OCI-LY7 (cell line): Measurements from ENCODE around the gene IER5. TPM values are rescaled to one million over a fixed set of nuclear protein-coding genes. Genes with fewer than 3 reads are reported as not detected.

Source experiments
- BruUV-seq: library from RNA; stranded (reverse); fragments of 400-500 nt; replicated peaks from 2 replicates; lab custom pipeline; 2021; lab: Mats Ljungman, UMichigan
- CTCF ChIA-PET: fragments of 300-600 bp; sonication (Branson Sonifier 250); formaldehyde crosslinking; loops from one replicate; lab custom pipeline; 2022; ENCODE audit warnings: antibody characterized with exemption; ENCODE audit not compliant: unreplicated experiment; lab: Charles Lee
- POLR2A ChIA-PET: fragments of 300-600 bp; sonication (Branson Sonifier 250); formaldehyde crosslinking; loops from one replicate; lab custom pipeline; 2022; ENCODE audit warnings: antibody characterized with exemption; lab: Charles Lee
- DNase-seq: peaks from one replicate; pipeline ENCODE4 v3.0.0-alpha.2; 2015; ENCODE audit warnings: low spot score
- H2AFZ ChIP-seq: fragments of 200-600 bp; sonication (generic), shearing (Covaris generic); 2 replicates; pipeline ENCODE4 v1.6.1; 2014; ENCODE audit warnings: mild to moderate bottlenecking, antibody characterized with exemption, low read length, moderate library complexity
- H3K27ac ChIP-seq: fragments of 200-600 bp; sonication (generic); 2 replicates; pipeline ENCODE4 v1.5.1; 2014; ENCODE audit warnings: mixed run types, low read depth, mild to moderate bottlenecking, moderate library complexity, low read length, inconsistent platforms; ENCODE audit not compliant: poor library complexity, severe bottlenecking
- H3K36me3 ChIP-seq: fragments of 200-600 bp; sonication (generic); 2 replicates; pipeline ENCODE4 v1.6.1; 2014; ENCODE audit warnings: mild to moderate bottlenecking, antibody characterized with exemption, low read length, moderate library complexity, mixed read lengths; ENCODE audit not compliant: insufficient read depth
- H3K4me1 ChIP-seq: fragments of 200-600 bp; sonication (generic); 2 replicates; pipeline ENCODE4 v1.5.1; 2014; ENCODE audit warnings: mild to moderate bottlenecking, low read length; ENCODE audit not compliant: insufficient read depth, poor library complexity, severe bottlenecking
- H3K4me2 ChIP-seq: fragments of 200-600 bp; sonication (generic); 2 replicates; pipeline ENCODE4 v1.6.1; 2014; ENCODE audit warnings: mild to moderate bottlenecking, low read length
- H3K4me3 ChIP-seq: fragments of 200-600 bp; sonication (generic); 2 replicates; pipeline ENCODE4 v1.5.1; 2014; ENCODE audit warnings: mild to moderate bottlenecking, low read depth, low read length; ENCODE audit not compliant: poor library complexity, severe bottlenecking
- H3K79me2 ChIP-seq: fragments of 200-600 bp; sonication (generic); 2 replicates; pipeline ENCODE4 v1.6.1; 2016; ENCODE audit warnings: low read depth, mild to moderate bottlenecking, low read length, moderate library complexity, mixed read lengths; ENCODE audit not compliant: insufficient read depth
- H3K9me2 ChIP-seq: fragments of 200-600 bp; sonication (generic); 2 replicates; pipeline ENCODE4 v1.6.1; 2016; ENCODE audit warnings: mild to moderate bottlenecking, low read length, mixed read lengths; ENCODE audit not compliant: insufficient read depth
- H3K9me3 ChIP-seq: fragments of 200-600 bp; sonication (generic); 2 replicates; pipeline ENCODE4 v1.6.1; 2014; ENCODE audit warnings: mild to moderate bottlenecking, mixed run types, low read length, mixed read lengths
- H4K20me1 ChIP-seq: fragments of 200-600 bp; sonication (generic); 2 replicates; pipeline ENCODE4 v1.6.1; 2014; ENCODE audit warnings: mild to moderate bottlenecking, antibody characterized with exemption, low read length, moderate library complexity, mixed read lengths; ENCODE audit not compliant: insufficient read depth
- CTCF ChIP-seq: fragments of 200-600 bp; sonication (generic); conservative IDR thresholded peaks from 2 replicates; pipeline ENCODE4 v1.5.1; 2014; ENCODE audit warnings: mild to moderate bottlenecking, antibody characterized with exemption, low read length, moderate library complexity, mixed read lengths
- EZH2phosphoT487 ChIP-seq: fragments of 200-600 bp; sonication (generic); IDR thresholded peaks from 2 replicates; pipeline ENCODE4 v1.6.1; 2018; ENCODE audit warnings: low read depth, borderline replicate concordance, mild to moderate bottlenecking, mixed run types, antibody characterized with exemption, low read length, moderate library complexity, mixed read lengths
- intact Hi-C: fragments of 100-400 bp; cut with micrococcal nuclease; formaldehyde crosslinking; loops from one replicate; pipeline ENCODE4 v1.10.0; 2022; ENCODE audit not compliant: unreplicated experiment
- total RNA-seq, 2 experiments: library from RNA; depleted of rRNA in 1 of 2; stranded (reverse); fragments of >200 nt in 1 of 2; shearing (Covaris generic) in 1 of 2; gene quantifications; 2 replicates each; pipeline ENCODE4 v1.2.3, GENCODE V29; 2014 to 2022

IER5 gene
- total RNA-seq, 2 experiments from 2014 or later: 7.2 to 14.3 TPM

- Histone ChIP-seq H3K79me2 (no peaks in the 10 kb centered on the region), H2AFZ (no peak overlapping the region), H3K36me3 (peaks cover 4% of the 10 kb centered on the region; the same call in 1 of the 2 replicates), H3K4me3 (no peak overlapping the region), H3K4me2 (no peak overlapping the region), H3K9me3 (no peaks in the 10 kb centered on the region), H3K9me2 (no peaks in the 10 kb centered on the region), H3K27ac (no peak overlapping the region), H4K20me1 (0 out of 2 replicates have a peak, but pooled peaks cover 5% of the 10 kb centered on the region), H3K4me1 (no peaks in the 10 kb centered on the region)
- ChIA-PET POLR2A (no interaction called here), CTCF (no interaction called here)
- BruUV-seq: no TSS peak
- DNase-seq: no peak
- no peak for TF ChIP-seq EZH2phosphoT487
- no peak for TF ChIP-seq CTCF
- intact Hi-C loops: no loop called here
Measured at GRCh38 chr1:181097242-181097641, 8.7 kb downstream of the IER5 start.

- Histone ChIP-seq H3K36me3 (no peaks in the 10 kb centered on the region), H4K20me1 (no peaks in the 10 kb centered on the region), H3K4me3 (no peak overlapping the region), H3K4me2 (no peak overlapping the region), H3K9me3 (no peaks in the 10 kb centered on the region), H3K9me2 (no peaks in the 10 kb centered on the region), H3K79me2 (no peaks in the 10 kb centered on the region), H2AFZ (no peak overlapping the region), H3K27ac (no peak overlapping the region), H3K4me1 (peaks cover 4% of the 10 kb centered on the region)
- TF ChIP-seq CTCF: no peak
- TF ChIP-seq EZH2phosphoT487: no peak
- intact Hi-C loops: no loop called here
- no peak for DNase-seq
- no TSS peak for BruUV-seq
- ChIA-PET CTCF (no interaction called here), POLR2A (interaction anchor here (0.6 to 1.0 kb wide), 3 partner anchors 9 to 54 kb away, joined by 3 read pairs; no protein-coding TSS in a partner anchor)
Measured at GRCh38 chr1:181099152-181100014, 10.9 kb downstream of the IER5 start.
